Kidney (tissue), 14 donors: ENCODE data around the gene POR. TPM values are rescaled to one million over a fixed set of nuclear protein-coding genes. Genes with fewer than 3 reads are reported as not detected.

Source experiments
- DNase-seq, 5 donors: peaks; one replicate each; pipeline ENCODE4 v3.0.0-alpha.2; 2013 to 2020
- FAIRE-seq: peaks from 2 replicates; lab custom pipeline; 2012; peaks lifted over from hg19 to GRCh38; lab: Jason Lieb, UNC
- H3K27ac ChIP-seq, 2 donors: one replicate each; pipeline ENCODE4 v1.7.0; 2013; ENCODE audit warnings: low read depth in 2 of 2, low read length in 2 of 2, inconsistent platforms in 1 of 2
- H3K27me3 ChIP-seq: one replicate; pipeline ENCODE4 v1.7.1; 2013; ENCODE audit warnings: low read length, inconsistent platforms; ENCODE audit not compliant: control insufficient read depth, insufficient read depth
- H3K36me3 ChIP-seq, 3 donors: one replicate each; pipeline versions ENCODE4 v1.7.0 to v1.7.1; 2013; ENCODE audit warnings: low read length in 3 of 3, control low read depth in 1 of 3, inconsistent platforms in 1 of 3; ENCODE audit not compliant: insufficient read depth in 3 of 3, control insufficient read depth in 2 of 3
- H3K4me1 ChIP-seq, 3 donors: one replicate each; pipeline versions ENCODE4 v1.7.0 to v1.7.1; 2013; ENCODE audit warnings: low read length in 3 of 3, inconsistent platforms in 1 of 3, low read depth in 1 of 3; ENCODE audit not compliant: control insufficient read depth in 2 of 3, insufficient read depth in 2 of 3
- H3K4me3 ChIP-seq, 3 donors: one replicate each; pipeline versions ENCODE4 v1.7.0 to v1.8.1; 2013; ENCODE audit warnings: low read length in 3 of 3, control low read depth in 1 of 3, inconsistent platforms in 1 of 3
- H3K9ac ChIP-seq, 3 donors: one replicate each; pipeline versions ENCODE4 v1.7.0 to v1.7.1; 2013; ENCODE audit warnings: low read length in 3 of 3, control low read depth in 1 of 3, inconsistent platforms in 1 of 3
- H3K9me3 ChIP-seq, 3 donors: one replicate each; pipeline versions ENCODE4 v1.7.0 to v1.7.1; 2013; ENCODE audit warnings: low read length in 3 of 3, control low read depth in 1 of 3, inconsistent platforms in 1 of 3; ENCODE audit not compliant: control insufficient read depth in 2 of 3, insufficient read depth in 1 of 3
- CTCF ChIP-seq: IDR thresholded peaks from 3 replicates; pipeline ENCODE4 v1.5.1; 2012; ENCODE audit warnings: mild to moderate bottlenecking, moderate library complexity, borderline replicate concordance; ENCODE audit not compliant: insufficient read depth; ENCODE audit errors: extremely low read depth
- intact Hi-C: fragments of 100-400 bp; cut with DNase I; formaldehyde crosslinking; loops from one replicate; pipeline ENCODE4 v1.11.1; 2022
- polyA plus RNA-seq: library from polyadenylated mRNA; stranded (reverse); fragments of 350-450 nt; fragmentation: Illumina TruSeq; extraction: RNeasy Lipid Tissue Mini Kit (QIAGEN cat#74804); gene quantifications from one replicate; pipeline ENCODE4 v1.2.3, GENCODE V29; 2014; ENCODE audit warnings: low read depth, low replicate concordance; ENCODE audit not compliant: insufficient read depth
- total RNA-seq: library from RNA; stranded (reverse); fragmentation: NEBNext Ultra II Directional; extraction: Animal tissue kit (Norgen Biotek cat#: 25700); gene quantifications from one replicate; pipeline ENCODE4 v1.2.1, GENCODE V29; 2021
- donor health status: control.
- donor health status: control.
- donor health status: control.
- donor health status: control.
- donor health status: control.
- donor health status: DM: yes; HTN: yes; CAD: no.
- donor health status: Normal renal cell carcinoma (clear cell type).

Gene POR
- total and polyA plus RNA-seq, 2 donors from 2014 or later, result 122 to 130 TPM

- H3K4me3 ChIP-seq, result no peak overlapping the region
- H3K36me3 ChIP-seq, result no peaks in the 10 kb centered on the region
- H3K27ac ChIP-seq, result no peak overlapping the region
- H3K9me3 ChIP-seq, result no peaks in the 10 kb centered on the region
- no peaks in the 10 kb centered on the region for H3K27me3 ChIP-seq
- DNase-seq, result no peak
- no peak for FAIRE-seq
- TF ChIP-seq CTCF, result no peak
- peaks cover 4 to 14% (median 10%) of the 10 kb centered on the region in 3 donors for H3K4me1 ChIP-seq
- intact Hi-C loops, result no loop called here
- no peak overlapping the region for H3K9ac ChIP-seq
Measured at GRCh38 chr7:75875113-75876080, 39.6 kb upstream of the POR start.

GRCh38 chr7:75876126-75876881 lies 38.7 kb upstream of the POR start:
- no peak for TF ChIP-seq CTCF
- Histone ChIP-seq H3K9me3 (no peaks in the 10 kb centered on the region), H3K27me3 (no peaks in the 10 kb centered on the region), H3K9ac (no peak overlapping the region), H3K4me3 (no peak overlapping the region), H3K27ac (no peak overlapping the region), H3K4me1 (peaks cover 4 to 14% (median 10%) of the 10 kb centered on the region in 3 donors), H3K36me3 (no peaks in the 10 kb centered on the region)
- DNase-seq (peak in 1 of 5 donors; percentile 52), FAIRE-seq (no peak)
- intact Hi-C loops, result no loop called here

- Histone ChIP-seq H3K4me1 (peaks cover 4 to 14% (median 10%) of the 10 kb centered on the region in 3 donors), H3K9me3 (no peaks in the 10 kb centered on the region), H3K27ac (peak overlapping the region; percentile 79 to 92), H3K36me3 (peaks cover 2 to 18% (median 12%) of the 10 kb centered on the region in 3 donors), H3K4me3 (peak overlapping the region; percentile 46 to 89 (median 72)), H3K27me3 (no peaks in the 10 kb centered on the region), H3K9ac (peak overlapping the region; percentile 50 to 84 (median 80))
- FAIRE-seq (no peak), DNase-seq (no peak)
- no peak for TF ChIP-seq CTCF
- intact Hi-C loops, result no loop called here
Measured at GRCh38 chr7:75878312-75878768, 36.6 kb upstream of the POR start.
